Mesothelial cell of epicardium (in vitro differentiated cells): ENCODE results near the gene HOXB8. TPM values are rescaled to one million over a fixed set of nuclear protein-coding genes. Genes with fewer than 3 reads are reported as not detected.

Experiments
- DNase-seq, 2 experiments: peaks; one replicate each; pipeline ENCODE4 v3.0.0; 2021; ENCODE audit warnings: low spot score in 2 of 2; ENCODE audit not compliant: unreplicated experiment in 2 of 2
- H3K27ac Mint-ChIP-seq: 2 replicates; pipeline ENCODE4 v1.8.0; 2021; ENCODE audit warnings: mixed read lengths
- H3K27me3 Mint-ChIP-seq: 2 replicates; pipeline ENCODE4 v1.8.0; 2021; ENCODE audit warnings: low read depth, mixed read lengths
- H3K36me3 Mint-ChIP-seq: 2 replicates; pipeline ENCODE4 v1.8.0; 2021; ENCODE audit warnings: mixed read lengths
- H3K4me1 Mint-ChIP-seq: 2 replicates; pipeline ENCODE4 v1.8.0; 2021; ENCODE audit warnings: mixed read lengths
- H3K4me3 Mint-ChIP-seq: 2 replicates; pipeline ENCODE4 v1.8.0; 2021; ENCODE audit warnings: mild to moderate bottlenecking, moderate library complexity, mixed read lengths
- H3K9me3 Mint-ChIP-seq: 2 replicates; pipeline ENCODE4 v1.8.0; 2021; ENCODE audit warnings: mixed read lengths
- CTCF ChIP-seq: fragments of 200-600 bp; sonication (generic); IDR thresholded peaks from one replicate; pipeline ENCODE4 v1.5.0; 2021; ENCODE audit warnings: antibody characterized with exemption; ENCODE audit not compliant: unreplicated experiment
- total RNA-seq: library from RNA; stranded (reverse); gene quantifications from 3 replicates; pipeline ENCODE4 v1.2.1, GENCODE V29; 2021

The HOXB8 gene
- total RNA-seq, 1 donor from 2014 or later: 78.8 TPM

- no peak for TF ChIP-seq CTCF
- no peaks in the 10 kb centered on the region for H3K9me3 Mint-ChIP-seq
- peaks cover 82% of the 10 kb centered on the region for H3K4me1 Mint-ChIP-seq
- H3K27ac Mint-ChIP-seq: peak overlapping the region; percentile 99
- H3K4me3 Mint-ChIP-seq: peak overlapping the region; percentile 85
- DNase-seq: no peak
- H3K36me3 Mint-ChIP-seq: peaks cover 22% of the 10 kb centered on the region
- no peaks in the 10 kb centered on the region for H3K27me3 Mint-ChIP-seq
Measured at GRCh38 chr17:48577330-48577945, 37.7 kb downstream of the HOXB8 start.

- Mint-ChIP-seq H3K4me1 (peaks cover 86% of the 10 kb centered on the region), H3K4me3 (peak overlapping the region; percentile 85), H3K27ac (peak overlapping the region; percentile 99), H3K9me3 (no peaks in the 10 kb centered on the region), H3K36me3 (peaks cover 21% of the 10 kb centered on the region), H3K27me3 (no peaks in the 10 kb centered on the region)
- TF ChIP-seq CTCF: no peak
- DNase-seq: no peak
Measured at GRCh38 chr17:48576479-48577309, 38.4 kb downstream of the HOXB8 start.

- Mint-ChIP-seq H3K4me1 (peaks cover 88% of the 10 kb centered on the region), H3K27ac (no peak overlapping the region), H3K27me3 (no peaks in the 10 kb centered on the region), H3K36me3 (peaks cover 23% of the 10 kb centered on the region), H3K4me3 (peak overlapping the region; percentile 85), H3K9me3 (no peaks in the 10 kb centered on the region)
- TF ChIP-seq CTCF: no peak
- no peak for DNase-seq
Measured at GRCh38 chr17:48575673-48576478, 39.2 kb downstream of the HOXB8 start.

GRCh38 chr17:48575066-48575582 lies 40.0 kb downstream of the HOXB8 start:
- DNase-seq: no peak
- no peak overlapping the region for H3K27ac Mint-ChIP-seq
- peaks cover 27% of the 10 kb centered on the region for H3K36me3 Mint-ChIP-seq
- peaks cover 88% of the 10 kb centered on the region for H3K4me1 Mint-ChIP-seq
- H3K9me3 Mint-ChIP-seq: no peaks in the 10 kb centered on the region
- no peaks in the 10 kb centered on the region for H3K27me3 Mint-ChIP-seq
- TF ChIP-seq CTCF: no peak
- no peak overlapping the region for H3K4me3 Mint-ChIP-seq

- DNase-seq: no peak
- Mint-ChIP-seq H3K9me3 (no peaks in the 10 kb centered on the region), H3K4me1 (peaks cover 90% of the 10 kb centered on the region), H3K27ac (no peak overlapping the region), H3K36me3 (peaks cover 24% of the 10 kb centered on the region), H3K4me3 (no peak overlapping the region), H3K27me3 (no peaks in the 10 kb centered on the region)
- no peak for TF ChIP-seq CTCF
Measured at GRCh38 chr17:48574505-48575065, 40.5 kb downstream of the HOXB8 start.
